HCT116 (cell line): ENCODE measurements around the gene SAE1. TPM values are rescaled to one million over a fixed set of nuclear protein-coding genes. Genes with fewer than 3 reads are reported as not detected.

Experiments
- ATAC-seq: fragments of 200-7000 bp; cut with Tn5 transposase; 2 replicates; pipeline ENCODE4 v1.9.1; 2020; ENCODE audit warnings: mild to moderate bottlenecking, moderate library complexity
- BruUV-seq: library from RNA; stranded (reverse); fragments of 400-500 nt; replicated peaks from 2 replicates; lab custom pipeline; 2021; lab: Mats Ljungman, UMichigan
- CTCF ChIA-PET: fragments of 300-600 bp; sonication (Branson Sonifier 250); formaldehyde crosslinking; loops from one replicate; lab custom pipeline; 2021; ENCODE audit warnings: antibody characterized with exemption; lab: Charles Lee
- POLR2A ChIA-PET: fragments of 300-600, 350-600 bp; sonication (Branson Sonifier 250); formaldehyde crosslinking; loops from one replicate; lab custom pipeline; 2021; ENCODE audit warnings: antibody characterized with exemption; lab: Charles Lee
- RAD21 ChIA-PET, 2 experiments: fragments of 300-600 bp; sonication (Branson Sonifier 250); formaldehyde crosslinking; loops; one replicate each; lab custom pipeline; 2023; ENCODE audit warnings: low total read pairs in 2 of 2; ENCODE audit not compliant: uncharacterized antibody in 2 of 2, unreplicated experiment in 2 of 2, low non-redundant PET in 1 of 2; lab: Charles Lee
- DNase-seq: peaks from one replicate; pipeline ENCODE4 v3.0.0-alpha.2; 2010; ENCODE audit warnings: low read depth, low spot score
- H2AFZ ChIP-seq: fragments of 200-600 bp; shearing (Covaris generic), sonication (generic); 2 replicates; pipeline ENCODE4 v1.6.1; 2017; ENCODE audit warnings: low read depth, mixed run types, mixed read lengths, antibody characterized with exemption, low read length; ENCODE audit not compliant: poor library complexity, severe bottlenecking
- H3K27ac ChIP-seq: 2 replicates; pipeline ENCODE4 v1.5.1; 2012; ENCODE audit warnings: low read depth, low read length
- H3K27me3 ChIP-seq: fragments of 200-600 bp; sonication (generic); 2 replicates; pipeline ENCODE4 v1.6.1; 2016; ENCODE audit warnings: mixed run types, low read length, mixed read lengths; ENCODE audit not compliant: insufficient read depth
- H3K36me3 ChIP-seq, 2 experiments: fragments of 200-500 bp in 1 of 2; fragments of 200-600 bp in 1 of 2; sonication (Bioruptor generic) in 1 of 2; sonication (generic) in 1 of 2; 2 replicates each; pipeline versions ENCODE4 v1.5.1 to v1.6.1; 2014 to 2016; ENCODE audit warnings: low read length in 2 of 2, inconsistent platforms in 1 of 2, mixed read lengths in 1 of 2, mixed run types in 1 of 2; ENCODE audit not compliant: insufficient read depth in 2 of 2, control insufficient read depth in 1 of 2
- H3K4me1 ChIP-seq, 2 experiments: fragments of 200-600 bp in 1 of 2; sonication (generic) in 1 of 2; 2 replicates each; pipeline versions ENCODE4 v1.5.1 to v1.6.1; 2012 to 2017; ENCODE audit warnings: low read length in 2 of 2, inconsistent platforms in 1 of 2, mild to moderate bottlenecking in 1 of 2, mixed read lengths in 1 of 2, mixed run types in 1 of 2, moderate library complexity in 1 of 2; ENCODE audit not compliant: insufficient read depth in 2 of 2, control insufficient read depth in 1 of 2
- H3K4me2 ChIP-seq: fragments of 200-600 bp; sonication (generic); 2 replicates; pipeline ENCODE4 v1.6.1; 2017; ENCODE audit warnings: mixed run types, low read length, mixed read lengths
- H3K4me3 ChIP-seq, 2 experiments: fragments of 200-600 bp in 1 of 2; sonication (generic) in 1 of 2; replicated peaks in 1 of 2; 2 replicates each; pipeline ENCODE4 v1.5.1; 2011 to 2016; ENCODE audit warnings: low read length in 2 of 2, control low read depth in 1 of 2, low read depth in 1 of 2, mild to moderate bottlenecking in 1 of 2, mixed read lengths in 1 of 2, mixed run types in 1 of 2
- H3K79me2 ChIP-seq: fragments of 200-600 bp; sonication (generic); 2 replicates; pipeline ENCODE4 v1.6.1; 2017; ENCODE audit warnings: mild to moderate bottlenecking, mixed run types, low read length, moderate library complexity, mixed read lengths; ENCODE audit not compliant: insufficient read depth
- H3K9ac ChIP-seq: fragments of 200-600 bp; sonication (generic); 2 replicates; pipeline ENCODE4 v1.6.1; 2016; ENCODE audit warnings: low read length, mixed read lengths
- H3K9me2 ChIP-seq: fragments of 200-600 bp; sonication (generic), shearing (Covaris generic); 2 replicates; pipeline ENCODE4 v1.6.1; 2017; ENCODE audit warnings: mixed run types, mild to moderate bottlenecking, moderate library complexity; ENCODE audit not compliant: insufficient read depth
- H3K9me3 ChIP-seq, 2 experiments: fragments of 200-500 bp in 1 of 2; fragments of 200-600 bp in 1 of 2; sonication (Bioruptor generic) in 1 of 2; sonication (generic) in 1 of 2; 2 replicates each; pipeline ENCODE4 v1.6.1; 2014 to 2017; ENCODE audit warnings: low read length in 2 of 2, mixed read lengths in 2 of 2, inconsistent platforms in 1 of 2, low read depth in 1 of 2, mild to moderate bottlenecking in 1 of 2, mixed run types in 1 of 2, moderate library complexity in 1 of 2; ENCODE audit not compliant: control insufficient read depth in 1 of 2, insufficient read depth in 1 of 2
- H4K20me1 ChIP-seq: fragments of 200-600 bp; sonication (generic), shearing (Covaris generic); 2 replicates; pipeline ENCODE4 v1.6.1; 2017; ENCODE audit warnings: mixed run types, mild to moderate bottlenecking, moderate library complexity; ENCODE audit not compliant: insufficient read depth
- intact Hi-C: fragments of 100-400 bp; cut with micrococcal nuclease; formaldehyde crosslinking; loops from 2 replicates; pipeline ENCODE4 v1.10.0; 2022
- total RNA-seq: library from RNA; stranded (reverse); gene quantifications from one replicate; pipeline ENCODE4 v1.2.1, GENCODE V29; 2021; ENCODE audit not compliant: unreplicated experiment
- TF ChIP-seq, protein P1 (sequence below), 3 experiments: fragments of 200-600 bp in 1 of 3; sonication (generic) in 1 of 3; IDR thresholded peaks in 2 of 3; conservative IDR thresholded peaks in 1 of 3; 2 replicates each; pipeline ENCODE4 v1.5.1; 2012 to 2017; ENCODE audit warnings: low read depth in 2 of 3, low read length in 2 of 3, antibody characterized with exemption in 1 of 3, borderline replicate concordance in 1 of 3, control low read depth in 1 of 3, mild to moderate bottlenecking in 1 of 3, mixed read lengths in 1 of 3, mixed run types in 1 of 3, moderate library complexity in 1 of 3; ENCODE audit not compliant: insufficient read depth in 1 of 3
- TF ChIP-seq, protein P2 (sequence below): IDR thresholded peaks from 2 replicates; pipeline ENCODE4 v1.6.1; 2012
- TF ChIP-seq, protein P3 (sequence below): IDR thresholded peaks from 2 replicates; pipeline ENCODE4 v1.6.1; 2011; ENCODE audit warnings: mild to moderate bottlenecking, low read length, moderate library complexity; ENCODE audit not compliant: insufficient replicate concordance; ENCODE audit errors: extremely low read depth

SAE1 gene
- total RNA-seq, 1 experiment from 2014 or later, result 213 TPM

DNA sequence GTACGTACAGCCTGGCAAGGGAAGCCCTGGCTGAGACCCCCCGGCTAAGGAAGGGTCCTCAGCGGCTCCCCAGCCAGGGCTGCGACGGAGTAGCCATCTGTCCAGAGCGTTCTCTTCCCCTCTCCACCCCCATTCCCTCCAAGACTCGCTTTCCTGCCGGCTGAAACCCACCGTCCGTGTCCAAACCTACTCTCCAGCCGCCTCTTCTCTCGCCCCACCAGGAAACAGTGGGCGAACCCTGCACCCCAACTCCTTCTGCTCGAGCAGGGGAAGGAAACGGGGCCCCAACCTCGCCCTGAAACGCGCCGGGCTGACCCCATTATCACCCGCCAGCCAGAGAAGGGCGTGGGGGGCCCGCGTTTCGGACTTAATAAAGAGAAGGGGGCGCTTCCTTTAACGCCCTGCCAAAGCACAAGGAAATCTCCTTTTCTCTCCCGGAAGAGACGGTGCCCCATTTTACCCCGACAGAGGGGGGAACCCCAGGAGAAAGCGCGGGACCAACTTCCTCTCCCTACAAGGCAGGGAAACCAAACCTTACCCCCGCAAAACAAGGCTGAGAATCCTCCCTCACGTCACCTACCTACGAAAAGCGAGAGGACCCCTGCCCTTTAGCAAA lies 19.5 kb upstream of the SAE1 start:
- Histone ChIP-seq H3K9me2 (no peaks in the 10 kb centered on the region), H4K20me1 (no peaks in the 10 kb centered on the region), H2AFZ (no peak overlapping the region), H3K9me3 (no peaks in the 10 kb centered on the region), H3K4me2 (peak overlapping the region; percentile 81), H3K79me2 (peaks cover 39% of the 10 kb centered on the region), H3K36me3 (peaks cover 2 to 12% of the 10 kb centered on the region in 2 experiments; a peak in 1 of 4 replicates), H3K27ac (peak overlapping the region; percentile 100), H3K27me3 (no peaks in the 10 kb centered on the region), H3K4me3 (peak overlapping the region; percentile 87 to 94), H3K4me1 (peaks cover 15 to 47% of the 10 kb centered on the region in 2 experiments), H3K9ac (peak overlapping the region; percentile 100)
- BruUV-seq, result no TSS peak
- ChIA-PET POLR2A (no interaction called here), CTCF (no interaction called here), RAD21 (no interaction called here)
- intact Hi-C loops, result no loop called here
- ATAC-seq (no peak), DNase-seq (no peak)
- TF ChIP-seq, protein P1, sequence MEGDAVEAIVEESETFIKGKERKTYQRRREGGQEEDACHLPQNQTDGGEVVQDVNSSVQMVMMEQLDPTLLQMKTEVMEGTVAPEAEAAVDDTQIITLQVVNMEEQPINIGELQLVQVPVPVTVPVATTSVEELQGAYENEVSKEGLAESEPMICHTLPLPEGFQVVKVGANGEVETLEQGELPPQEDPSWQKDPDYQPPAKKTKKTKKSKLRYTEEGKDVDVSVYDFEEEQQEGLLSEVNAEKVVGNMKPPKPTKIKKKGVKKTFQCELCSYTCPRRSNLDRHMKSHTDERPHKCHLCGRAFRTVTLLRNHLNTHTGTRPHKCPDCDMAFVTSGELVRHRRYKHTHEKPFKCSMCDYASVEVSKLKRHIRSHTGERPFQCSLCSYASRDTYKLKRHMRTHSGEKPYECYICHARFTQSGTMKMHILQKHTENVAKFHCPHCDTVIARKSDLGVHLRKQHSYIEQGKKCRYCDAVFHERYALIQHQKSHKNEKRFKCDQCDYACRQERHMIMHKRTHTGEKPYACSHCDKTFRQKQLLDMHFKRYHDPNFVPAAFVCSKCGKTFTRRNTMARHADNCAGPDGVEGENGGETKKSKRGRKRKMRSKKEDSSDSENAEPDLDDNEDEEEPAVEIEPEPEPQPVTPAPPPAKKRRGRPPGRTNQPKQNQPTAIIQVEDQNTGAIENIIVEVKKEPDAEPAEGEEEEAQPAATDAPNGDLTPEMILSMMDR (IDR thresholded peaks at IDR 0.05 in 2 of 3, conservative IDR thresholded peaks at IDR 0.05 in 1 of 3; ENCODE audit: borderline replicate concordance in 1 of 3, insufficient read depth in 1 of 3, low read depth in 2 of 3, low read length in 2 of 3), result no peak
- TF ChIP-seq, protein P2, sequence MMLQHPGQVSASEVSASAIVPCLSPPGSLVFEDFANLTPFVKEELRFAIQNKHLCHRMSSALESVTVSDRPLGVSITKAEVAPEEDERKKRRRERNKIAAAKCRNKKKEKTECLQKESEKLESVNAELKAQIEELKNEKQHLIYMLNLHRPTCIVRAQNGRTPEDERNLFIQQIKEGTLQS, result no peak
- TF ChIP-seq, protein P3, sequence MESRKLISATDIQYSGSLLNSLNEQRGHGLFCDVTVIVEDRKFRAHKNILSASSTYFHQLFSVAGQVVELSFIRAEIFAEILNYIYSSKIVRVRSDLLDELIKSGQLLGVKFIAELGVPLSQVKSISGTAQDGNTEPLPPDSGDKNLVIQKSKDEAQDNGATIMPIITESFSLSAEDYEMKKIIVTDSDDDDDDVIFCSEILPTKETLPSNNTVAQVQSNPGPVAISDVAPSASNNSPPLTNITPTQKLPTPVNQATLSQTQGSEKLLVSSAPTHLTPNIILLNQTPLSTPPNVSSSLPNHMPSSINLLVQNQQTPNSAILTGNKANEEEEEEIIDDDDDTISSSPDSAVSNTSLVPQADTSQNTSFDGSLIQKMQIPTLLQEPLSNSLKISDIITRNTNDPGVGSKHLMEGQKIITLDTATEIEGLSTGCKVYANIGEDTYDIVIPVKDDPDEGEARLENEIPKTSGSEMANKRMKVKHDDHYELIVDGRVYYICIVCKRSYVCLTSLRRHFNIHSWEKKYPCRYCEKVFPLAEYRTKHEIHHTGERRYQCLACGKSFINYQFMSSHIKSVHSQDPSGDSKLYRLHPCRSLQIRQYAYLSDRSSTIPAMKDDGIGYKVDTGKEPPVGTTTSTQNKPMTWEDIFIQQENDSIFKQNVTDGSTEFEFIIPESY, result no peak
